ENCODE data around the gene PPP1R10. TPM values are rescaled to one million over a fixed set of nuclear protein-coding genes. Genes with fewer than 3 reads are reported as not detected.
A peak's percentile ranks its signal among the peaks of the same experiment; 100 is the strongest.

PPP1R10 gene
- total and polyA plus RNA-seq, 2 of the 13 experiments (the other 11 are each of a cell fraction or from before 2014, with no cell fraction given), result 26.3 to 38.4 TPM

DNA sequence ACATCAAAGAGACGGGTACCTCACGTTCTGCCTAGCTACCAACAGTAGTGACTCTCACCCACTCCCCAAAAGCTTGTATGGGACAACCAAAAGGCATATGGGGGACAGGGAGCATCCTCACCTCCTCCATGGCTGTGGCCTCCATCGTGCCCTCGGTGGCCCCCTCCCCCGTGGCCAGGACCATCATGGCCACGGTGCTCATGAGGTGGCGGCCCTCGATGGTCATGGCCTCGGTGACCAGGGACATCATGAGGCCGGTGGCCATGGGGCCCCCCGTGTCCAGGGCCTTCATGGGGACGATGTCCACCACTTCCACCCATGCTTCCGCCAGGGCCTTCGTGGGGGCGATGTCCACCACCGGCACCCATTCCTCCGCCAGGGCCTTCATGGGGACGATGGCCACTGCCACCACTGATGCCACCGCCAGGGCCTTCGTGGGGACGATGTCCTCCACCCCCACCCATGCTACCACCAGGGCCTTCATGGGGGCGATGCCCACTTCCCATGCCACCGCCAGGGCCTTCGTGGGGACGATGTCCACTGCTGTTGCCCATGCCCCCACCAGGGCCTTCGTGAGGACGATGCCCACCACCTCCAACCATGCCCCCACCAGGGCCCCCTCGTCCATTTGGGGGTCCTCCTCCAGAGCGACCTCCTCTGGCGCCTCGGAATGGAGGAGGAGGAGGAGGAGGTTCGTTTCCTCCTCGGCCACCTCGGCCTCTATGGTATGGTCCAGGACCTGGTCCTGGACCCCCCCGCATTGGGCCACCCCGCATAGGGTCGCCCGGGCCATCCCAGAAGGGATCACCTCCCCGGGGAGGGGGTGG is 15.0 kb downstream of the PPP1R10 start (continued):
- TF ChIP-seq ZBTB7B (CRISPR knock-in tag; IDR thresholded peaks at IDR 0.05) (no peak), SMAD1 (CRISPR knock-in tag; IDR thresholded peaks at IDR 0.05; ENCODE audit: borderline replicate concordance, low read depth) (no peak), NR2F2 (IDR thresholded peaks at IDR 0.05; ENCODE audit: borderline replicate concordance, low read depth) (no peak), ZFP36L2 (CRISPR knock-in tag; IDR thresholded peaks at IDR 0.05) (no peak), RBM39 (IDR thresholded peaks at IDR 0.05; ENCODE audit: low read depth, low read length, poor library complexity, severe bottlenecking) (peak; percentile 41), ZNF615 (CRISPR knock-in tag; IDR thresholded peaks at IDR 0.05; ENCODE audit: borderline replicate concordance) (no peak), MTF2 (CRISPR knock-in tag; IDR thresholded peaks at IDR 0.05; ENCODE audit: borderline replicate concordance) (no peak), ZNF510 (CRISPR knock-in tag; IDR thresholded peaks at IDR 0.05; ENCODE audit: low read depth) (no peak), ZNF605 (CRISPR knock-in tag; IDR thresholded peaks at IDR 0.05) (no peak)
- TF ChIP-seq, protein P1, sequence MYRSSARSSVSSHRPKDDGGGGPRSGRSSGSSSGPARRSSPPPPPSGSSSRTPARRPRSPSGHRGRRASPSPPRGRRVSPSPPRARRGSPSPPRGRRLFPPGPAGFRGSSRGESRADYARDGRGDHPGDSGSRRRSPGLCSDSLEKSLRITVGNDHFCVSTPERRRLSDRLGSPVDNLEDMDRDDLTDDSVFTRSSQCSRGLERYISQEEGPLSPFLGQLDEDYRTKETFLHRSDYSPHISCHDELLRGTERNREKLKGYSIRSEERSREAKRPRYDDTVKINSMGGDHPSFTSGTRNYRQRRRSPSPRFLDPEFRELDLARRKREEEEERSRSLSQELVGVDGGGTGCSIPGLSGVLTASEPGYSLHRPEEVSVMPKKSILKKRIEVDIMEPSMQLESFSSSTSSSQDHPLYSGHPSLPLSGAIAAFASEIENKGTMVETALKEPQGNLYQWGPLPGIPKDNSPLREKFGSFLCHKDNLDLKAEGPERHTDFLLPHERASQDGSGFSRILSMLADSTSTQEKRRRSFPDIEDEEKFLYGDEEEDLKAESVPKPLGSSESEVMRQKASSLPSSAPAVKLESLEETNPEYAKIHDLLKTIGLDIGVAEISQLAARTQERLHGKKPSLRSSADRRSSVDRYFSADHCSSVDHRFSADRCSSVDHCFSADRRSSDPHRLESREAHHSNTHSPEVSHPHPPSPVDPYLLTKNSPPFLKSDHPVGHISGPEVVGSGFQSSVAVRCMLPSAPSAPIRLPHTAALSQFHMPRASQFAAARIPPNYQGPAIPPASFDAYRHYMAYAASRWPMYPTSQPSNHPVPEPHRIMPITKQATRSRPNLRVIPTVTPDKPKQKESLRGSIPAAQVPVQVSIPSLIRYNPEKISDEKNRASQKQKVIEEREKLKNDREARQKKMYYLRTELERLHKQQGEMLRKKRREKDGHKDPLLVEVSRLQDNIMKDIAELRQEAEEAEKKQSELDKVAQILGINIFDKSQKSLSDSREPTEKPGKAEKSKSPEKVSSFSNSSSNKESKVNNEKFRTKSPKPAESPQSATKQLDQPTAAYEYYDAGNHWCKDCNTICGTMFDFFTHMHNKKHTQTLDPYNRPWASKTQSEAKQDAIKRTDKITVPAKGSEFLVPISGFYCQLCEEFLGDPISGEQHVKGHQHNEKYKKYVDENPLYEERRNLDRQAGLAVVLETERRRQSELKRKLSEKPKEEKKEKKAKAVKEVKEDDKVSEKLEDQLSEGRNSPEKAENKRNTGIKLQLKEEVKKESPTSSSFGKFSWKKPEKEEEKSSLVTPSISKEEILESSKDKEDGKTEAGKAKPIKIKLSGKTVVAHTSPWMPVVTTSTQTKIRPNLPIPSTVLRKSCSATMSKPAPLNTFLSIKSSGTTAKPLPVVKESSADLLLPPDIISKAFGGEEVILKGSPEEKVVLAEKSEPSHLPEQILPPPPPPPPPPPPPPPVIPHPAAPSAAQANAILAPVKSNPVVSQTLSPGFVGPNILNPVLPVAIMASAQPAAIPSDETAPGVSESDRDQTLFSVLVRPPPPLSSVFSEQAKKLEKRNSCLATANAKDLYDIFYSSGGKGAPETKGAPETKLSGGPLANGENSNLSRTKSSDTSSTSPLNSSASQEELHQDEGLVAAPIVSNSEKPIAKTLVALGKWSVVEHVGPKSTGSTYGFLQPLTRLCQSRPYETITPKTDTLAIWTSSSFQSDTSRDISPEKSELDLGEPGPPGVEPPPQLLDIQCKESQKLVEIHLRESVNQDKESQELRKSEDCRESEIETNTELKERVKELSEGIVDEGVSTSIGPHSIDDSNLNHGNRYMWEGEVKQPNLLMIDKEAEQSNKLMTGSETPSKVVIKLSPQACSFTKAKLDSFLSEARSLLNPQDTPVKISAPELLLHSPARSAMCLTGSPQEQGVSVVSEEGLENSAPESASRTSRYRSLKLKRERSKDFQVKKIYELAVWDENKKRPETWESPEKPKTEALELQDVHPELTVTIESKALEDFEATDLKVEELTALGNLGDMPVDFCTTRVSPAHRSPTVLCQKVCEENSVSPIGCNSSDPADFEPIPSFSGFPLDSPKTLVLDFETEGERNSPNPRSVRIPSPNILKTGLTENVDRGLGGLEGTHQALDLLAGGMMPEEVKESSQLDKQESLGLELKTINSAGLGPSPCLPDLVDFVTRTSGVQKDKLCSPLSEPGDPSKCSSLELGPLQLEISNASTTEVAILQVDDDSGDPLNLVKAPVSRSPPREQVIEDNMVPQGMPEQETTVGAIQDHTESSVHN (CRISPR knock-in tag; IDR thresholded peaks at IDR 0.05), result no peak
- TF ChIP-seq, protein P2, sequence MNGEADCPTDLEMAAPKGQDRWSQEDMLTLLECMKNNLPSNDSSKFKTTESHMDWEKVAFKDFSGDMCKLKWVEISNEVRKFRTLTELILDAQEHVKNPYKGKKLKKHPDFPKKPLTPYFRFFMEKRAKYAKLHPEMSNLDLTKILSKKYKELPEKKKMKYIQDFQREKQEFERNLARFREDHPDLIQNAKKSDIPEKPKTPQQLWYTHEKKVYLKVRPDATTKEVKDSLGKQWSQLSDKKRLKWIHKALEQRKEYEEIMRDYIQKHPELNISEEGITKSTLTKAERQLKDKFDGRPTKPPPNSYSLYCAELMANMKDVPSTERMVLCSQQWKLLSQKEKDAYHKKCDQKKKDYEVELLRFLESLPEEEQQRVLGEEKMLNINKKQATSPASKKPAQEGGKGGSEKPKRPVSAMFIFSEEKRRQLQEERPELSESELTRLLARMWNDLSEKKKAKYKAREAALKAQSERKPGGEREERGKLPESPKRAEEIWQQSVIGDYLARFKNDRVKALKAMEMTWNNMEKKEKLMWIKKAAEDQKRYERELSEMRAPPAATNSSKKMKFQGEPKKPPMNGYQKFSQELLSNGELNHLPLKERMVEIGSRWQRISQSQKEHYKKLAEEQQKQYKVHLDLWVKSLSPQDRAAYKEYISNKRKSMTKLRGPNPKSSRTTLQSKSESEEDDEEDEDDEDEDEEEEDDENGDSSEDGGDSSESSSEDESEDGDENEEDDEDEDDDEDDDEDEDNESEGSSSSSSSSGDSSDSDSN (CRISPR knock-in tag; IDR thresholded peaks at IDR 0.05), result no peak
- TF ChIP-seq, protein P3, sequence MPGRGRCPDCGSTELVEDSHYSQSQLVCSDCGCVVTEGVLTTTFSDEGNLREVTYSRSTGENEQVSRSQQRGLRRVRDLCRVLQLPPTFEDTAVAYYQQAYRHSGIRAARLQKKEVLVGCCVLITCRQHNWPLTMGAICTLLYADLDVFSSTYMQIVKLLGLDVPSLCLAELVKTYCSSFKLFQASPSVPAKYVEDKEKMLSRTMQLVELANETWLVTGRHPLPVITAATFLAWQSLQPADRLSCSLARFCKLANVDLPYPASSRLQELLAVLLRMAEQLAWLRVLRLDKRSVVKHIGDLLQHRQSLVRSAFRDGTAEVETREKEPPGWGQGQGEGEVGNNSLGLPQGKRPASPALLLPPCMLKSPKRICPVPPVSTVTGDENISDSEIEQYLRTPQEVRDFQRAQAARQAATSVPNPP (CRISPR knock-in tag; IDR thresholded peaks at IDR 0.05), result no peak
- TF ChIP-seq, protein P4, sequence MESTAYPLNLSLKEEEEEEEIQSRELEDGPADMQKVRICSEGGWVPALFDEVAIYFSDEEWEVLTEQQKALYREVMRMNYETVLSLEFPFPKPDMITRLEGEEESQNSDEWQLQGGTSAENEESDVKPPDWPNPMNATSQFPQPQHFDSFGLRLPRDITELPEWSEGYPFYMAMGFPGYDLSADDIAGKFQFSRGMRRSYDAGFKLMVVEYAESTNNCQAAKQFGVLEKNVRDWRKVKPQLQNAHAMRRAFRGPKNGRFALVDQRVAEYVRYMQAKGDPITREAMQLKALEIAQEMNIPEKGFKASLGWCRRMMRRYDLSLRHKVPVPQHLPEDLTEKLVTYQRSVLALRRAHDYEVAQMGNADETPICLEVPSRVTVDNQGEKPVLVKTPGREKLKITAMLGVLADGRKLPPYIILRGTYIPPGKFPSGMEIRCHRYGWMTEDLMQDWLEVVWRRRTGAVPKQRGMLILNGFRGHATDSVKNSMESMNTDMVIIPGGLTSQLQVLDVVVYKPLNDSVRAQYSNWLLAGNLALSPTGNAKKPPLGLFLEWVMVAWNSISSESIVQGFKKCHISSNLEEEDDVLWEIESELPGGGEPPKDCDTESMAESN (CRISPR knock-in tag; conservative IDR thresholded peaks at IDR 0.05), result no peak
